Measurements from ENCODE around the gene SLC7A11.

The SLC7A11 gene

GRCh38 chr4:138158746-138159297 lies 83.3 kb downstream of the SLC7A11 start:
- no peak for DNase-seq

DNA sequence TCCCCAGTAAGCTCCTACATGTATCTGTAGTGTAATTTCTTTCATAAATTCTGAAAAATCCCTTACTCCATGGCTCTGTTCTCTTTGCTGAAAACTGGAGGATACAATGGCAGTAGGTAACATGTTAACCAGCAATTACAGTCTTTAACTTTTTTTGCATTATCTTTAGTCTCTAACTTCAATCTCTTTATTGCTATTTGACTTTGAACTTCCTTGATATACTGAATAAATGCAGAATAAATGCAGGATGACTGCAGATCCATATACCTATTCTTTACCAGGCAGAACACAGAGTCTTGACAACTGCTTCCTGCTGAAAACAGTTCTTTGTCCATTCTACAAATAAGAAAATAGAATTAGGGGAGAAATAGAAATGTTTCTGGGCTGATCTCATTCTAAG lies 101.3 kb downstream of the SLC7A11 start:
- no peak for DNase-seq

DNA sequence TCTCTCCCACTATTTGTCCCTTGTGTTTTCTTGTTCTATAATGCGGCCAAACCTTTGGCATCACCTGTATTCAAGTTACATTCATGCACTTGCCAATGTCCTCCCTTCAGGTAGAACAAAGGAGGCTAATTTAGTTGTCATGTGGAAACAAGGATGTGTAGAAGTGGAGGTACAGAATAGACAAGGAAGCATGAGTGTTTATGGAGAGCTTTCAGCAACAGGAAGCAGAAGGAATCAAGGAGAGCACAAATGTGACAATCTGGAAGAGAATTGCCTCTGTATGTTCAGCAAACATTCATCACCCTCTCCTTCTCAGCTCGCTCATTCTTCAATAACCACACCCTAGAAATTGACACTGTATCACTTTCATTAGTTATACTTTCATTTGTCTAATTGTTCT lies 103.4 kb downstream of the SLC7A11 start:
- peak; percentile 36 for DNase-seq

DNA sequence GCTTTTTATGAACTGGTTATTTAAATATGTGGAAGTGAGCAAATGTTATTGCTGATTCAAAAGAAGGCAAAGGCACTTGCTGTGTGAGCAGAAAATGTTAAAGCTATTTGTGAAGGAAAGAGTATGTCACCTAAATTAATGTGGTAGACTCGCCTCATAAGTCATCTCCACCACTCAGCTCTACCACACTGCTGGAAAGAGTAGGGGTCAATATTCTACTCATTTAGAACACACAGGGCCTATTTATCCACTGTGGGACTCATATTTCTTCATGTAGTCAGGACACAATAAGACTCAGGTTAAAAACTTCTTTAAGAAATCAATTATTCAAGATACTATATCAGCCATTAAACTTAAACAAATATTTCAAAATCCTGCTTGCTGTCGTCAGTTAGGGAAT lies 106.5 kb downstream of the SLC7A11 start:
- DNase-seq, result no peak

- DNase-seq, result no peak
These were observed 123.9 kb downstream of the SLC7A11 start for GRCh38 chr4:138118270-138118669.

DNA sequence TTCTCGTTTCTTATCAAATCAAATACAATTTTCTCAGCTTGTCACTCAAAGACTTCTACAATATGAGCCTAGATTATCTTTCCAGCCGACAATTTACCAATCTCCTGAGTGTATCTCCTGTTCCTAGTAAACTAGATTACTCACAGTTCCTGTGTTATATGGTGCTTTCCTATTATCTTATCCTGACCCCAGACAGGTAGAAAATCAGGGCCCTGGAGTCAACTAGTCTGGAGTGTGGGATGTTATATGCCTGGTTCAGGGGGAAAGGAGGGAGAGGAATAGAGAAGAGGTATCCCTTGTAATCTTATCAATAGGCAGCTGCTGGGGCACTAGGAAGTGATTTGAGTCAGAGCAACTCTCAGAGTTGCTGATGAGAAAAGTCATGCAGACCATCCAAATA lies 127.1 kb downstream of the SLC7A11 start:
- DNase-seq, result no peak

DNA sequence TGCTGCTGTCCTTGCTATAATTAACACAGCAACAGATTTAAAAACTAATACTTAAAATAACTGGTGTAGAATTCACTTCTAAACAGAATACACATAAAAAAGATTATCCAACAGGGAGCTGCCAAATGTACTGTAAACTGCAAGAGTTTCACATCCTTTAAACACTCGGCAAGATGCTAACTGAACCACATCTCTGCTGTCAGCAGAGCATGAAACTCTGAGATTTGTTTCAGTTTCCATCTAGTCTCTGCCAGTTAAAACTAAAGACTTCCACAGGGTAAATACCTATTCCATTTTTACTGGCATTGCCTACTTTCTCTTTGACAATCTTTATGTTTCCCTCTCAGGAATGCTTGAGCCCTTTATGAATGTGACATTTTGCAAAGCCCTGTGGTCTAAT lies 127.7 kb downstream of the SLC7A11 start:
- DNase-seq, result no peak

Data from NCI-H1436 treated with DMSO at 0.1 percent for 48 hours (cell line).